GM23338 (cell line): Measurements from ENCODE around the gene SORBS2. TPM values are rescaled to one million over a fixed set of nuclear protein-coding genes. Genes with fewer than 3 reads are reported as not detected.

Source experiments
- ATAC-seq: fragments of 200-7000 bp; cut with Tn5 transposase; 3 replicates; pipeline ENCODE4 v1.9.1; 2020
- DNase-seq: peaks from one replicate; pipeline ENCODE4 v3.0.0-alpha.2; 2015; ENCODE audit warnings: low spot score
- H2AFZ ChIP-seq: fragments of 200-600 bp; sonication (generic); 2 replicates; pipeline ENCODE4 v1.8.0; 2016; ENCODE audit warnings: antibody characterized with exemption, mild to moderate bottlenecking, moderate library complexity
- H3F3A ChIP-seq: fragments of 200-600 bp; sonication (generic); replicated peaks from 2 replicates; pipeline ENCODE4 v1.8.0; 2017; ENCODE audit warnings: antibody characterized with exemption, mixed run types, low read depth
- H3K27ac ChIP-seq: fragments of 200-600 bp; sonication (generic); 2 replicates; pipeline ENCODE4 v1.6.1; 2016; ENCODE audit warnings: low read depth
- H3K27me3 ChIP-seq: fragments of 200-600 bp; sonication (generic); 2 replicates; pipeline ENCODE4 v1.8.0; 2016; ENCODE audit warnings: mild to moderate bottlenecking, mixed run types, moderate library complexity; ENCODE audit not compliant: insufficient read depth
- H3K36me3 ChIP-seq: fragments of 200-600 bp; sonication (generic); 2 replicates; pipeline ENCODE4 v1.8.0; 2016; ENCODE audit warnings: mild to moderate bottlenecking; ENCODE audit not compliant: insufficient read depth
- H3K4me1 ChIP-seq: fragments of 200-600 bp; sonication (generic); 2 replicates; pipeline ENCODE4 v1.8.0; 2016; ENCODE audit warnings: mild to moderate bottlenecking, moderate library complexity; ENCODE audit not compliant: insufficient read depth
- H3K4me2 ChIP-seq: fragments of 200-600 bp; sonication (generic); 2 replicates; pipeline ENCODE4 v1.7.1; 2017; ENCODE audit warnings: mixed run types
- H3K4me3 ChIP-seq: fragments of 200-600 bp; sonication (generic); 2 replicates; pipeline ENCODE4 v1.6.1; 2016; ENCODE audit warnings: mixed run types
- H3K79me2 ChIP-seq: fragments of 200-600 bp; sonication (generic); replicated peaks from 2 replicates; pipeline ENCODE4 v1.8.0; 2017; ENCODE audit warnings: mild to moderate bottlenecking; ENCODE audit not compliant: insufficient read depth
- H3K9me2 ChIP-seq: fragments of 200-600 bp; sonication (generic); 2 replicates; pipeline ENCODE4 v1.8.0; 2017; ENCODE audit not compliant: insufficient read depth
- H4K20me1 ChIP-seq: fragments of 200-600 bp; sonication (generic); replicated peaks from 2 replicates; pipeline ENCODE4 v1.8.0; 2017; ENCODE audit warnings: mild to moderate bottlenecking; ENCODE audit not compliant: insufficient read depth
- H3K27ac Mint-ChIP-seq: 2 replicates; pipeline ENCODE4 v1.8.0; 2020; ENCODE audit warnings: inconsistent platforms, mild to moderate bottlenecking, moderate library complexity, mixed read lengths
- H3K27me3 Mint-ChIP-seq: 3 replicates; pipeline ENCODE4 v1.8.0; 2022; ENCODE audit warnings: low read depth, mild to moderate bottlenecking, moderate library complexity, mixed read lengths, inconsistent platforms; ENCODE audit not compliant: insufficient read depth, poor library complexity
- H3K36me3 Mint-ChIP-seq: 3 replicates; pipeline ENCODE4 v1.8.0; 2021; ENCODE audit warnings: low read depth, mild to moderate bottlenecking, inconsistent platforms, moderate library complexity, mixed read lengths
- H3K4me1 Mint-ChIP-seq: 3 replicates; pipeline ENCODE4 v1.8.0; 2020; ENCODE audit warnings: mild to moderate bottlenecking, inconsistent platforms, mixed read lengths
- H3K4me3 Mint-ChIP-seq: 3 replicates; pipeline ENCODE4 v1.8.0; 2021; ENCODE audit warnings: moderate library complexity, mild to moderate bottlenecking, inconsistent platforms, mixed read lengths
- H3K9me3 Mint-ChIP-seq: 3 replicates; pipeline ENCODE4 v1.8.0; 2020; ENCODE audit warnings: moderate library complexity, mild to moderate bottlenecking, inconsistent platforms, mixed read lengths
- CREB1 ChIP-seq: fragments of 250-450 bp; sonication (Bioruptor Pico); IDR thresholded peaks from 2 replicates; pipeline ENCODE4 v1.5.0; 2020; ENCODE audit warnings: low read depth, mild to moderate bottlenecking, moderate library complexity
- ETS1 ChIP-seq: IDR thresholded peaks from 2 replicates; pipeline ENCODE4 v1.6.1; 2016; ENCODE audit warnings: antibody characterized with exemption
- EZH2 ChIP-seq: fragments of 200-600 bp; sonication (generic); IDR thresholded peaks from one replicate; pipeline ENCODE4 v1.8.0; 2017; ENCODE audit warnings: antibody characterized with exemption, mild to moderate bottlenecking, low read depth; ENCODE audit not compliant: unreplicated experiment
- EZH2phosphoT487 ChIP-seq: fragments of 200-600 bp; sonication (generic); IDR thresholded peaks from one replicate; pipeline ENCODE4 v1.8.1; 2018; ENCODE audit warnings: antibody characterized with exemption; ENCODE audit not compliant: unreplicated experiment
- POLR2AphosphoS5 ChIP-seq: IDR thresholded peaks from 2 replicates; pipeline ENCODE4 v1.6.1; 2016; ENCODE audit warnings: antibody characterized with exemption, low read depth
- STAT1 ChIP-seq: IDR thresholded peaks from one replicate; pipeline ENCODE4 v1.6.1; 2016; ENCODE audit warnings: antibody characterized with exemption; ENCODE audit not compliant: unreplicated experiment
- ZNF114 ChIP-seq: fragments of 250-450 bp; sonication (Bioruptor Pico); IDR thresholded peaks from 2 replicates; pipeline ENCODE4 v1.5.0; 2020; ENCODE audit warnings: mild to moderate bottlenecking, moderate library complexity
- ZNF331 ChIP-seq: fragments of 250-450 bp; sonication (Bioruptor Pico); IDR thresholded peaks from 2 replicates; pipeline ENCODE4 v1.5.0; 2020; ENCODE audit warnings: low read depth, mild to moderate bottlenecking, moderate library complexity
- polyA plus RNA-seq: library from polyadenylated mRNA; unstranded; fragments of >200 nt; fragmentation: Nextera tagmentation; extraction: Ambion mirVana; gene quantifications from 2 replicates; pipeline ENCODE4 v1.2.1, GENCODE V29; 2016
- total RNA-seq: library from RNA; depleted of rRNA; stranded (reverse); fragments of >200 nt; shearing (Covaris generic); gene quantifications from 2 replicates; pipeline ENCODE4 v1.2.3, GENCODE V29; 2014
- TF ChIP-seq, protein P1 (sequence below): fragments of 250-450 bp; sonication (Bioruptor Pico); IDR thresholded peaks from 2 replicates; pipeline ENCODE4 v1.5.0; 2020; ENCODE audit warnings: mild to moderate bottlenecking, moderate library complexity
- TF ChIP-seq, protein P2 (sequence below), 2 experiments: fragments of 200-600 bp in 1 of 2; sonication (generic) in 1 of 2; conservative IDR thresholded peaks; 2 replicates each; pipeline versions ENCODE4 v1.5.1 to v1.6.1; 2016 to 2017; ENCODE audit warnings: antibody characterized with exemption in 2 of 2, low read depth in 2 of 2, mild to moderate bottlenecking in 2 of 2, moderate library complexity in 1 of 2

SORBS2 gene
- total and polyA plus RNA-seq, 2 experiments from 2014 or later = 17.8 to 27.6 TPM

GRCh38 chr4:185846505-185847150 is 34.6 kb upstream of the SORBS2 start:
- peaks cover 2% of the 10 kb centered on the region for H3K27me3 Mint-ChIP-seq
- Histone ChIP-seq H3K9me2 (peaks cover 4% of the 10 kb centered on the region; the same call in 1 of the 2 replicates), H3K79me2 (no peaks in the 10 kb centered on the region), H3K4me3 (no peak overlapping the region), H3K36me3 (peaks cover 10% of the 10 kb centered on the region; the same call in 1 of the 2 replicates), H3K27ac (no peak overlapping the region), H3F3A (no peaks in the 10 kb centered on the region), H3K4me2 (no peak overlapping the region), H3K27me3 (no peaks in the 10 kb centered on the region), H4K20me1 (no peaks in the 10 kb centered on the region), H2AFZ (peak overlapping the region; percentile 4; the same call in 1 of the 2 replicates), H3K4me1 (peaks cover 26% of the 10 kb centered on the region)
- H3K4me1 Mint-ChIP-seq = peaks cover 12% of the 10 kb centered on the region
- no peak for ATAC-seq
- no peak for DNase-seq
- H3K9me3 Mint-ChIP-seq = peaks cover 43% of the 10 kb centered on the region
- H3K27ac Mint-ChIP-seq = no peak overlapping the region
- H3K36me3 Mint-ChIP-seq = peaks cover 59% of the 10 kb centered on the region
- H3K4me3 Mint-ChIP-seq = no peak overlapping the region
- TF ChIP-seq, protein P1, sequence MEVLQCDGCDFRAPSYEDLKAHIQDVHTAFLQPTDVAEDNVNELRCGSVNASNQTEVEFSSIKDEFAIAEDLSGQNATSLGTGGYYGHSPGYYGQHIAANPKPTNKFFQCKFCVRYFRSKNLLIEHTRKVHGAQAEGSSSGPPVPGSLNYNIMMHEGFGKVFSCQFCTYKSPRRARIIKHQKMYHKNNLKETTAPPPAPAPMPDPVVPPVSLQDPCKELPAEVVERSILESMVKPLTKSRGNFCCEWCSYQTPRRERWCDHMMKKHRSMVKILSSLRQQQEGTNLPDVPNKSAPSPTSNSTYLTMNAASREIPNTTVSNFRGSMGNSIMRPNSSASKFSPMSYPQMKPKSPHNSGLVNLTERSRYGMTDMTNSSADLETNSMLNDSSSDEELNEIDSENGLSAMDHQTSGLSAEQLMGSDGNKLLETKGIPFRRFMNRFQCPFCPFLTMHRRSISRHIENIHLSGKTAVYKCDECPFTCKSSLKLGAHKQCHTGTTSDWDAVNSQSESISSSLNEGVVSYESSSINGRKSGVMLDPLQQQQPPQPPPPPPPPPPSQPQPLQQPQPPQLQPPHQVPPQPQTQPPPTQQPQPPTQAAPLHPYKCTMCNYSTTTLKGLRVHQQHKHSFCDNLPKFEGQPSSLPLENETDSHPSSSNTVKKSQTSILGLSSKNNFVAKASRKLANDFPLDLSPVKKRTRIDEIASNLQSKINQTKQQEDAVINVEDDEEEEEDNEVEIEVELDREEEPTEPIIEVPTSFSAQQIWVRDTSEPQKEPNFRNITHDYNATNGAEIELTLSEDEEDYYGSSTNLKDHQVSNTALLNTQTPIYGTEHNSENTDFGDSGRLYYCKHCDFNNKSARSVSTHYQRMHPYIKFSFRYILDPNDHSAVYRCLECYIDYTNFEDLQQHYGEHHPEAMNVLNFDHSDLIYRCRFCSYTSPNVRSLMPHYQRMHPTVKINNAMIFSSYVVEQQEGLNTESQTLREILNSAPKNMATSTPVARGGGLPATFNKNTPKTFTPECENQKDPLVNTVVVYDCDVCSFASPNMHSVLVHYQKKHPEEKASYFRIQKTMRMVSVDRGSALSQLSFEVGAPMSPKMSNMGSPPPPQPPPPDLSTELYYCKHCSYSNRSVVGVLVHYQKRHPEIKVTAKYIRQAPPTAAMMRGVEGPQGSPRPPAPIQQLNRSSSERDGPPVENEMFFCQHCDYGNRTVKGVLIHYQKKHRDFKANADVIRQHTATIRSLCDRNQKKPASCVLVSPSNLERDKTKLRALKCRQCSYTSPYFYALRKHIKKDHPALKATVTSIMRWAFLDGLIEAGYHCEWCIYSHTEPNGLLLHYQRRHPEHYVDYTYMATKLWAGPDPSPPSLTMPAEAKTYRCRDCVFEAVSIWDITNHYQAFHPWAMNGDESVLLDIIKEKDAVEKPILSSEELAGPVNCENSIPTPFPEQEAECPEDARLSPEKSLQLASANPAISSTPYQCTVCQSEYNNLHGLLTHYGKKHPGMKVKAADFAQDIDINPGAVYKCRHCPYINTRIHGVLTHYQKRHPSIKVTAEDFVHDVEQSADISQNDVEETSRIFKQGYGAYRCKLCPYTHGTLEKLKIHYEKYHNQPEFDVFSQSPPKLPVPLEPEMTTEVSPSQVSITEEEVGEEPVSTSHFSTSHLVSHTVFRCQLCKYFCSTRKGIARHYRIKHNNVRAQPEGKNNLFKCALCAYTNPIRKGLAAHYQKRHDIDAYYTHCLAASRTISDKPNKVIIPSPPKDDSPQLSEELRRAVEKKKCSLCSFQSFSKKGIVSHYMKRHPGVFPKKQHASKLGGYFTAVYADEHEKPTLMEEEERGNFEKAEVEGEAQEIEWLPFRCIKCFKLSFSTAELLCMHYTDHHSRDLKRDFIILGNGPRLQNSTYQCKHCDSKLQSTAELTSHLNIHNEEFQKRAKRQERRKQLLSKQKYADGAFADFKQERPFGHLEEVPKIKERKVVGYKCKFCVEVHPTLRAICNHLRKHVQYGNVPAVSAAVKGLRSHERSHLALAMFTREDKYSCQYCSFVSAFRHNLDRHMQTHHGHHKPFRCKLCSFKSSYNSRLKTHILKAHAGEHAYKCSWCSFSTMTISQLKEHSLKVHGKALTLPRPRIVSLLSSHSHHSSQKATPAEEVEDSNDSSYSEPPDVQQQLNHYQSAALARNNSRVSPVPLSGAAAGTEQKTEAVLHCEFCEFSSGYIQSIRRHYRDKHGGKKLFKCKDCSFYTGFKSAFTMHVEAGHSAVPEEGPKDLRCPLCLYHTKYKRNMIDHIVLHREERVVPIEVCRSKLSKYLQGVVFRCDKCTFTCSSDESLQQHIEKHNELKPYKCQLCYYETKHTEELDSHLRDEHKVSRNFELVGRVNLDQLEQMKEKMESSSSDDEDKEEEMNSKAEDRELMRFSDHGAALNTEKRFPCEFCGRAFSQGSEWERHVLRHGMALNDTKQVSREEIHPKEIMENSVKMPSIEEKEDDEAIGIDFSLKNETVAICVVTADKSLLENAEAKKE (CRISPR knock-in tag) = no peak
- TF ChIP-seq EZH2phosphoT487 (no peak), CREB1 (CRISPR knock-in tag) (no peak), EZH2 (no peak), ZNF114 (no peak), STAT1 (no peak), POLR2AphosphoS5 (no peak), ZNF331 (no peak), ETS1 (no peak)
- TF ChIP-seq, protein P2, sequence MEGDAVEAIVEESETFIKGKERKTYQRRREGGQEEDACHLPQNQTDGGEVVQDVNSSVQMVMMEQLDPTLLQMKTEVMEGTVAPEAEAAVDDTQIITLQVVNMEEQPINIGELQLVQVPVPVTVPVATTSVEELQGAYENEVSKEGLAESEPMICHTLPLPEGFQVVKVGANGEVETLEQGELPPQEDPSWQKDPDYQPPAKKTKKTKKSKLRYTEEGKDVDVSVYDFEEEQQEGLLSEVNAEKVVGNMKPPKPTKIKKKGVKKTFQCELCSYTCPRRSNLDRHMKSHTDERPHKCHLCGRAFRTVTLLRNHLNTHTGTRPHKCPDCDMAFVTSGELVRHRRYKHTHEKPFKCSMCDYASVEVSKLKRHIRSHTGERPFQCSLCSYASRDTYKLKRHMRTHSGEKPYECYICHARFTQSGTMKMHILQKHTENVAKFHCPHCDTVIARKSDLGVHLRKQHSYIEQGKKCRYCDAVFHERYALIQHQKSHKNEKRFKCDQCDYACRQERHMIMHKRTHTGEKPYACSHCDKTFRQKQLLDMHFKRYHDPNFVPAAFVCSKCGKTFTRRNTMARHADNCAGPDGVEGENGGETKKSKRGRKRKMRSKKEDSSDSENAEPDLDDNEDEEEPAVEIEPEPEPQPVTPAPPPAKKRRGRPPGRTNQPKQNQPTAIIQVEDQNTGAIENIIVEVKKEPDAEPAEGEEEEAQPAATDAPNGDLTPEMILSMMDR (conservative IDR thresholded peaks at IDR 0.05; ENCODE audit: low read depth in 2 of 2) = no peak
